ENCODE results near the gene TSHR. TPM values are rescaled to one million over a fixed set of nuclear protein-coding genes. Genes with fewer than 3 reads are reported as not detected.

The TSHR gene
- total RNA-seq, 1 experiment from 2014 or later = not detected

- ChIA-PET RAD21 (ENCODE audit: low non-redundant PET in 1 of 2, low total read pairs in 2 of 2, uncharacterized antibody in 2 of 2, unreplicated experiment in 2 of 2) (no interaction called here), CTCF (no interaction called here), POLR2A (no interaction called here)
- no peak for DNase-seq (ENCODE audit: low read depth, low spot score)
- H3K4me1 ChIP-seq (ENCODE audit: control insufficient read depth in 1 of 2, insufficient read depth in 2 of 2, low read length in 2 of 2) = no peaks in the 10 kb centered on the region
- no peak overlapping the region for H3K9ac ChIP-seq (ENCODE audit: low read length)
- H3K36me3 ChIP-seq (ENCODE audit: control insufficient read depth in 1 of 2, insufficient read depth in 2 of 2, low read length in 2 of 2) = no peaks in the 10 kb centered on the region
- no TSS peak for BruUV-seq (replicated peaks)
- H3K9me3 ChIP-seq (ENCODE audit: control insufficient read depth in 1 of 2, insufficient read depth in 1 of 2, low read depth in 1 of 2, low read length in 2 of 2) = no peaks in the 10 kb centered on the region
- no peak overlapping the region for H3K27ac ChIP-seq (ENCODE audit: low read depth, low read length)
- no peaks in the 10 kb centered on the region for H3K27me3 ChIP-seq (ENCODE audit: insufficient read depth, low read length)
- no peak overlapping the region for H2AFZ ChIP-seq (ENCODE audit: low read depth, low read length, poor library complexity, severe bottlenecking)
- TF ChIP-seq EGR1 (IDR thresholded peaks at IDR 0.05; ENCODE audit: low read depth) (no peak), ZNF274 (IDR thresholded peaks at IDR 0.05; ENCODE audit: low read depth, low read length) (no peak)
- ATAC-seq = no peak
- H3K4me3 ChIP-seq (replicated peaks in 1 of 2; ENCODE audit: low read depth in 1 of 2, low read length in 2 of 2) = no peak overlapping the region
- H3K9me2 ChIP-seq (ENCODE audit: insufficient read depth) = no peaks in the 10 kb centered on the region
- intact Hi-C loops (cut with micrococcal nuclease) = no loop called here
- no peak overlapping the region for H3K4me2 ChIP-seq (ENCODE audit: low read length)
- H3K79me2 ChIP-seq (ENCODE audit: insufficient read depth, low read length) = no peaks in the 10 kb centered on the region
- no peaks in the 10 kb centered on the region for H4K20me1 ChIP-seq (ENCODE audit: insufficient read depth)
These were observed 170.1 kb downstream of the TSHR start for GRCh38 chr14:81125536-81125935.

GRCh38 chr14:81127785-81128184 is 172.4 kb downstream of the TSHR start:
- Histone ChIP-seq H3K4me2 (ENCODE audit: low read length) (no peak overlapping the region), H2AFZ (ENCODE audit: low read depth, low read length, poor library complexity, severe bottlenecking) (no peak overlapping the region), H3K36me3 (ENCODE audit: control insufficient read depth in 1 of 2, insufficient read depth in 2 of 2, low read length in 2 of 2) (no peaks in the 10 kb centered on the region), H3K9me3 (ENCODE audit: control insufficient read depth in 1 of 2, insufficient read depth in 1 of 2, low read depth in 1 of 2, low read length in 2 of 2) (no peaks in the 10 kb centered on the region), H3K4me3 (replicated peaks in 1 of 2; ENCODE audit: low read depth in 1 of 2, low read length in 2 of 2) (no peak overlapping the region), H4K20me1 (ENCODE audit: insufficient read depth) (no peaks in the 10 kb centered on the region), H3K27me3 (ENCODE audit: insufficient read depth, low read length) (no peaks in the 10 kb centered on the region), H3K4me1 (ENCODE audit: control insufficient read depth in 1 of 2, insufficient read depth in 2 of 2, low read length in 2 of 2) (no peaks in the 10 kb centered on the region), H3K79me2 (ENCODE audit: insufficient read depth, low read length) (no peaks in the 10 kb centered on the region), H3K9me2 (ENCODE audit: insufficient read depth) (no peaks in the 10 kb centered on the region), H3K27ac (ENCODE audit: low read depth, low read length) (no peak overlapping the region), H3K9ac (ENCODE audit: low read length) (no peak overlapping the region)
- DNase-seq (ENCODE audit: low read depth, low spot score) (no peak), ATAC-seq (no peak)
- POLR2A ChIA-PET = no interaction called here
- intact Hi-C loops (cut with micrococcal nuclease) = no loop called here
- RAD21 ChIA-PET (ENCODE audit: low non-redundant PET in 1 of 2, low total read pairs in 2 of 2, uncharacterized antibody in 2 of 2, unreplicated experiment in 2 of 2) = no interaction called here
- CTCF ChIA-PET = no interaction called here
- no TSS peak for BruUV-seq (replicated peaks)
- TF ChIP-seq JUND (IDR thresholded peaks at IDR 0.05) (no peak), CBX3 (IDR thresholded peaks at IDR 0.05; ENCODE audit: low read depth) (no peak), EZH2 (IDR thresholded peaks at IDR 0.05) (no peak), ELF1 (IDR thresholded peaks at IDR 0.05; ENCODE audit: borderline replicate concordance, low read depth) (no peak), EGR1 (IDR thresholded peaks at IDR 0.05; ENCODE audit: low read depth) (no peak), ZNF274 (IDR thresholded peaks at IDR 0.05; ENCODE audit: low read depth, low read length) (no peak), MAX (IDR thresholded peaks at IDR 0.05) (no peak), TCF7L2 (IDR thresholded peaks at IDR 0.05; ENCODE audit: borderline replicate concordance, extremely low read depth, insufficient read depth, insufficient read length) (no peak), SIN3A (IDR thresholded peaks at IDR 0.05; ENCODE audit: low read depth) (no peak), POLR2AphosphoS5 (IDR thresholded peaks at IDR 0.05; ENCODE audit: low read depth, low read length) (no peak), ZBTB33 (IDR thresholded peaks at IDR 0.05; ENCODE audit: extremely low read depth, insufficient replicate concordance, low read length) (no peak), REST (IDR thresholded peaks at IDR 0.05; ENCODE audit: low read depth) (no peak), POLR2A (IDR thresholded peaks at IDR 0.05; ENCODE audit: borderline replicate concordance, extremely low read depth, insufficient read depth, insufficient read length) (no peak), EZH2phosphoT487 (IDR thresholded peaks at IDR 0.05; ENCODE audit: borderline replicate concordance) (no peak), SRF (IDR thresholded peaks at IDR 0.05; ENCODE audit: low read depth) (no peak), SP1 (IDR thresholded peaks at IDR 0.05; ENCODE audit: low read depth) (no peak), ATF3 (IDR thresholded peaks at IDR 0.05) (no peak)

All from HCT116 (cell line).